NCI-H1105 treated with DMSO at 0.1 percent for 48 hours (cell line): ENCODE measurements around the gene LMNB1.
"Not testable (repeated sequence)": the region's sequence is repeated elsewhere in the genome, so short reads cannot be mapped to it uniquely, and the experiment has no call there.

Experiments used
- DNase-seq: peaks from one replicate; lab custom pipeline; 2025; lab: John Stamatoyannopoulos, UW

The LMNB1 gene

GRCh38 chr5:126776499-126777256 lies at the start of gene LMNB1:
Gene LMNB1, plus strand, starts transcription at chr5:126777136. Its CDS starts 373 bp downstream, at chr5:126777509.
- peak; percentile 96 for DNase-seq

DNA sequence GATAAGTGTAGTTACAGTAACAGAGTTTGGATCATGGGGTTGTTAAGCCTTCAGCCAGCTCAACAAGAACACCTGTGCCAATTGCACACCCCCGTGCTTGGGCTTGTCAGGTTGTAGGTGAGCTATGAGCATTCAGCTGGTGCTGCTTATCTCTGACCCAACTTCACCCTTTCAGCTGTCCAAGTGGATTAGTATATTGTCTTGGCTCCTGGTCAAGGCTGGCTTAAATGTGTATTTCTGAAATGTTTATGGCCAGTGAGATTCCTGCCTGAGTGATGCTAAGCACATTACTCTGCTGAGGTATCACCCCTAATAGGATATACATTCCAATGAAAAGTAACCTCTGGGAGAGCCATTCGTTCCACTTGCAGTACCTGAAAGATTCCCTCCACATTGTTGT lies 44.2 kb upstream of the LMNB1 start:
- DNase-seq = no peak

- not testable (repeated sequence) for DNase-seq
These were observed 42.4 kb upstream of the LMNB1 start for GRCh38 chr5:126734573-126734972.

DNA sequence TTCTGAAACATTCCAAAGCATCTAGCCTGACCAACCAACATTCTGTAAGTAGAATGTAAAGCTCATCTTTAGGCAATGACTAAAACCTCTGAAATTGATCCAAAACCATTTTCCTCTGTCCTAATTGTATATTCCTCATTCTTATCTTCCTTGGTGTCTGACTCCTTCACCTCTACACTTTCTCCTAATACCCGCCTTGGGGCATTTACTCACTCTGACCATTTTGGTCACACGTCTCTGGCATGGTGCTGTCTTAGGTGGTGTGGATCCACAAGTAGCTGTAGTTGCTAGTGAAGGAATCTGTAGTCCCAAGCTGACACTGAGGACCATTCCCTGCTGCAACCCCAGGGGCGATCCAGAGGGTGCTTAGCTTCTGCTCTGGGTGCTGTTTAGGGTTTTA lies 40.8 kb upstream of the LMNB1 start:
- no peak for DNase-seq

- no peak for DNase-seq
These were observed 35.6 kb upstream of the LMNB1 start for GRCh38 chr5:126741361-126741760.

DNA sequence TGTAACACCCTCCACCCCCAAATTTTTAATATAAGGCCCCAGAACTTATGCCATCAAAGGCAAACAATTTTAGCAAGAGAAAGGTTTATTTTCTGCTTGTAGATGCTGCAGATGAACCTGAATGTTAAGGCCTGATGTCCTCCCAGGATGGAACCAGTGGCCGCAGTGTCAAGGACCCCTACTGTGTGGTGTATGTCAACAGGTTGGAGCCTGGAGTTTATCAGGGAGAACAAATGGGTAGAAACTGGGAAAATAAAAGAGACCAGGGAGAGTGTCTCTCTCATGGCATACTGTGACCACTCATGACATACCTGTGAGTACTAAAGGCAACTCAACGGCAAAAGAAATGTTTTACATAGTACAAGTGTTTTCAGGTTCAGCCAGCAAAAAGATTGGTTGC lies 34.5 kb upstream of the LMNB1 start:
- no peak for DNase-seq

DNA sequence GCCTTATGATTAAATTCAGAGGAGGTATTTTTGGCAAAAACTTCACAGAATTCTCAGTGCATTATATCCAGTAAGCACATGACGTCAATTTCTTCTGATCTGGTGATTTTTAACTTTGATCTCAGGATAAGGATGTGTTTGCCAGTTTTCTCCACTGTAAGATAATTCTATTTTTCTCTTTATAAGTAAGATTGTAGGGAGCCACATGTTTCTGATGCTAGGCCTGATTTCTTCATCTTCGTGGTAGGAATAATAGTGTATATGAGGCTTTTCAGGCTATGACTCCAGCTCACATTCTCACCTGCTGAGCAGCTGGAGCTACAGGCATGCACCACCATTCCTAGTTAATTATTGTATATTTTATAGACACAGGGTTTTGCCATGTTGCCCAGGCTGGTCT lies 32.1 kb upstream of the LMNB1 start:
- DNase-seq = no peak

GRCh38 chr5:126745259-126745992 lies 31.5 kb upstream of the LMNB1 start:
- peak; percentile 20 for DNase-seq

GRCh38 chr5:126746290-126746689 lies 30.6 kb upstream of the LMNB1 start:
- no peak for DNase-seq

- DNase-seq = no peak
These were observed 24.7 kb upstream of the LMNB1 start for GRCh38 chr5:126752081-126752785.

GRCh38 chr5:126753227-126753626 lies 23.7 kb upstream of the LMNB1 start:
- no peak for DNase-seq

GRCh38 chr5:126754609-126755008 lies 22.3 kb upstream of the LMNB1 start:
- no peak for DNase-seq

DNA sequence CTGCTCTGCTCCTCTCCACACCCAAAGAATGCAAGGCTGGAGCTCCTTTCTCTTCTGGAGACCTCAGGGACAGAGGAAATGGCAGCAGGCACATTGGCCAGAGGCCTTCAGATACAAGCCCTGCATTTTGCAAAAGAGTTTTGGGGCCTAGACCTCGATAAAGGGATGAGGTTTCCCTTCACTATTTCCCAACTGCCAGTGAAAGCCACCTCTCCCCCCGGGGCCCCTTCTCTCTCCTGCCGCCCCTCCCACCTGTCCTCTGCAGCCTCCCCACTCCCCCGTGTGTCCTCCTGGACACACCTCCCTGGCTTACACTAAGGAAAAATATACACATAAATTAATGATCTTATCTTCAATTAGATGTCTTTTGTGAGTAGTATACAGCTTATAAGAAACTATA lies 21.3 kb upstream of the LMNB1 start:
- no peak for DNase-seq

GRCh38 chr5:126757713-126758357 lies 19.1 kb upstream of the LMNB1 start:
- no peak for DNase-seq

DNA sequence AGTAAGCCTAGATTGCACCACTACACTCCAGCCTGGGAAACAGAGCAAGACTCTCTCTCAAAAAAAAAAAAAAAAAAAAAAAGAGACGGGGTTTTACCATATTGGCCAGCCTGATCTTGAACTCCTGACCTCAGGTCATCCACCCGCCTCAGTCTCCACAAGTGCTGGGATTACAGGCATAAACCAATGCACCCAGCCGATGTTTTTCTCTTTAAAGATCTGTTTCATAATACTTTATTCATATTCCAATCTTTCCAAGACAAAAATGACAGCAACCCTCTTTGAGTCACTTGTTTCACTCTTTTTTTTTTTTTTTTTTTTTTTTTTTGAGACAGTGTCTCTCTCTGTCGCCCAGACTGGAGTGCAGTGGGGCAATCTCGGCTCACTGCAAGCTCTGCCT lies 13.6 kb upstream of the LMNB1 start:
- no peak for DNase-seq

DNA sequence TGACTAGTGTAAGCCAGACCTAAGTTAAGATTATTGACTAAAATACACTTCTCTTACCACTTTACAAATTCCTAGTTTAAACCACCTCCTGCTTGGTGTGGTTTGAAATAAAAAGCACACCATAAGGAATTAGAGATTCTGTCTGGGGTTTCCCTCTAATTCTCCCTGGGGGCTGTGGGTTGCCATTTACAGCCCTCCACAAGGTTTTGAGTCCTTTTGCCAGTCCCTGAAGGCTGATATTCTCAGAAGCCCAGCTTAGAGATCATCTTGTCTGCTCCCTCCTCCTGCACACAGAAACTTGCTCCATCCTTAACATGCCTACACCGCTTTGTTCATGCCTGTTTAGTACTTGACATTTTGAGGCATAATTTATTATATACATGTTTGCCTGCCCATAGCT lies 7.2 kb upstream of the LMNB1 start:
- no peak for DNase-seq

DNA sequence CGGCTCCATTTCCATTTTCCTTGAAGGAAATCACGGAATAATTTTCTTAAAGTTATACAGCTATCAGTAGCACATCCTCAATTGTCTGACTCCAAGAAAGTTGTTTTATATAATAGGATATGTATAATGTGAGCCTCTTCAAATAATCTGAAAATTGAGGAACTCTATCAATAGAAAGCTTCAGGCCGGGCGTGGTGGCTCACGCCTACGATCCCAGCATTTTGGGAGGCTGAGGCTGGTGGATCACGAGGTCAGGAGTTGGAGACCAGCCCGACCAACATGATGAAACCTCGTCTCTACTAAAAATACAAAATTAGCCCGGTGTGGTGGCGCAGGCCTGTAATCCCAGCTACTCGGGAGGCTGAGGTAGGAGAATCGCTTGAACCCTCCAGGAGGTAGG lies 3.4 kb upstream of the LMNB1 start:
- not testable (repeated sequence) for DNase-seq

DNA sequence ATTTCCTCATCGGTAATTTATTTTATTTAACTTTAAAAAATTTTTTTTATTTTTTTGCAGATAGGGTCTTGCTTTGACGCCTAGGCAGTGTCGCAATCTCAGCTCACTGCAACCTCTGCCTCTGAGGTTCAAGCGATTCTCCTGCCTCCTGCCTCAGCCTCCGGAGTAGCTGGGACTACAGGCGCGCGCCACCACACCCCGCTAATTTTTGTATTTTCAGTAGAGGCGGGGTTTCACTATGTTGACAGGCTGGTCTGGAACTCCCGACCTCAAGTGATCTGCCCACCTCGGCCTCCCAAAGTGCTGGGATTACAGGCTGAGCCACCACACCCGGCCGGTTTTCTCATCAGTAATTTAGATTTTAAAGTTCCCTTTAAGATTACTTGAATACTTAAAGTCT lies 2.3 kb upstream of the LMNB1 start:
- not testable (repeated sequence) for DNase-seq

- peak; percentile 65 for DNase-seq
These were observed 480 bp downstream of the LMNB1 start for GRCh38 chr5:126777257-126777974.

DNA sequence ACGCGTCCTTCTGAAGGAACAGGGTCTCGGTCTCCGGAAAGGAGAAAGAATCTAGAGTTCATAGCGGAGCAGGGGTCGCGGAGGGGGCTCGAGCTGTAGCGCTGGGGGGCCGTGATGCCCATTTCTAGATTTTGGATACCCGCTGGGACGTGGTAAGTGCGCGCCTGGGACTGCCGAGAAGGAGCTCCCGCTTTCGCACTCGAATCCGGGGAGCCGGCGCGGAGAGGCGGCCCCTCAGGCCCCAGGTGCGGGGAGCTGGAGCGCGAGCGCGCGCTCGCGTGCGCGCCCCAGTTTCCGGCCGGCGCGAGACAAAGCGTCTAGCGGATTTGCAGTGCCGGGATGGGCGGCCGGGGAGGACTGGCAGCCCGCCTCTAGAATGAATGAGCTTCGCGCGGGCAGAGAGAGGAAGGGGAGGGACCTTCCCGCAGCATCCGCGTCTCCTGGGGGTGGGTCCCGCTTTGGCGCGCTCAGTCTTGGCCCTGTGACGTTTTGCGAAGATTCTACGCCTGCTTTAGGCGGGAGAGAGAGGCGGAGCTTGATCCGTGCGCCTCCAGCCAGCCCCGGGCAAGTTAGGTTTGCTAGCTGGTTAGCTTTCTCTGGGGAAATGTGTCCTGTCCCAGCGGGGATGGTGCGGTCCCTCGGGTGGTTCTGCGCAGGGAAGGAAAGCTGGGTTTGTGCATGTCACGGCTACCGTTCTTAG lies 1.2 kb downstream of the LMNB1 start:
- DNase-seq = peak; percentile 90
